H1 (cell line): Measurements from ENCODE around the gene NEDD4. TPM values are rescaled to one million over a fixed set of nuclear protein-coding genes. Genes with fewer than 3 reads are reported as not detected.

ENCODE experiments used
- CTCF ChIA-PET: fragments of 300-600 bp; sonication (Branson Sonifier 250); formaldehyde crosslinking; loops from one replicate; lab custom pipeline; 2021; ENCODE audit not compliant: partially characterized antibody; lab: Charles Lee
- POLR2A ChIA-PET: fragments of 300-600 bp; sonication (Branson Sonifier 250); formaldehyde crosslinking; loops from one replicate; lab custom pipeline; 2021; ENCODE audit warnings: inconsistent platforms; ENCODE audit not compliant: partially characterized antibody; lab: Charles Lee
- DNase-seq, 2 experiments: peaks; one replicate each; pipeline versions ENCODE4 v3.0.0 to v3.0.0-alpha.2; 2010 to 2022; ENCODE audit warnings: low spot score in 2 of 2, low read depth in 1 of 2, mixed read lengths in 1 of 2
- FAIRE-seq: peaks from 2 replicates; lab custom pipeline; 2011; peaks lifted over from hg19 to GRCh38; lab: Jason Lieb, UNC
- H2AFZ ChIP-seq: 2 replicates; pipeline ENCODE4 v1.8.1; 2012; ENCODE audit warnings: low read length, inconsistent platforms
- H2AK5ac ChIP-seq: 2 replicates; pipeline ENCODE4 v1.6.1; 2013; ENCODE audit warnings: low read depth, low read length
- H2BK120ac ChIP-seq: replicated peaks from 2 replicates; pipeline ENCODE3; 2013; ENCODE audit warnings: low read depth, low read length, inconsistent platforms
- H2BK12ac ChIP-seq: 2 replicates; pipeline ENCODE4 v1.6.1; 2013; ENCODE audit warnings: low read depth, low read length
- H2BK15ac ChIP-seq: 2 replicates; pipeline ENCODE4 v1.6.1; 2013; ENCODE audit warnings: low read length
- H2BK20ac ChIP-seq: 2 replicates; pipeline ENCODE4 v1.6.1; 2013; ENCODE audit warnings: low read length
- H2BK5ac ChIP-seq: 2 replicates; pipeline ENCODE4 v1.6.1; 2013; ENCODE audit warnings: low read depth, low read length
- H3K14ac ChIP-seq: 2 replicates; pipeline ENCODE4 v1.6.1; 2013; ENCODE audit warnings: inconsistent platforms; ENCODE audit not compliant: insufficient read length
- H3K18ac ChIP-seq: 2 replicates; pipeline ENCODE4 v1.6.1; 2013; ENCODE audit warnings: low read length; ENCODE audit errors: extremely low read depth
- H3K23ac ChIP-seq: 2 replicates; pipeline ENCODE4 v1.6.1; 2013; ENCODE audit warnings: inconsistent platforms; ENCODE audit not compliant: insufficient read length
- H3K23me2 ChIP-seq: 2 replicates; pipeline ENCODE4 v1.6.1; 2013; ENCODE audit warnings: low read depth, low read length
- H3K27ac ChIP-seq: 2 replicates; pipeline ENCODE4 v1.6.1; 2011; ENCODE audit warnings: low read depth, low read length, inconsistent platforms
- H3K27me3 ChIP-seq, 4 experiments: replicated peaks in 1 of 4; 1 replicate in 1 of 4; 2 replicates in 3 of 4; pipeline versions ENCODE4 v1.6.1 to v1.8.1; 2011 to 2013; ENCODE audit warnings: low read length in 3 of 4, mild to moderate bottlenecking in 3 of 4, inconsistent platforms in 2 of 4, mixed read lengths in 2 of 4, moderate library complexity in 1 of 4; ENCODE audit not compliant: control insufficient read depth in 3 of 4, insufficient read depth in 3 of 4; ENCODE audit errors: extremely low read depth in 1 of 4
- H3K36me3 ChIP-seq, 4 experiments: 2 replicates each; pipeline versions ENCODE4 v1.6.1 to v1.8.1; 2011 to 2013; ENCODE audit warnings: mild to moderate bottlenecking in 4 of 4, low read length in 3 of 4, moderate library complexity in 2 of 4, control low read depth in 1 of 4, inconsistent platforms in 1 of 4; ENCODE audit not compliant: insufficient read depth in 4 of 4, control insufficient read depth in 2 of 4
- H3K4ac ChIP-seq: replicated peaks from 2 replicates; pipeline ENCODE3; 2013; ENCODE audit warnings: low read length, low read depth, mixed read lengths, inconsistent platforms; ENCODE audit not compliant: insufficient read length
- H3K4me1 ChIP-seq, 4 experiments: replicated peaks in 1 of 4; 1 replicate in 1 of 4; 2 replicates in 3 of 4; pipeline versions ENCODE4 v1.6.1 to v1.8.1; 2011 to 2013; ENCODE audit warnings: low read length in 3 of 4, inconsistent platforms in 2 of 4, mixed read lengths in 1 of 4; ENCODE audit not compliant: insufficient read depth in 4 of 4, control insufficient read depth in 3 of 4
- H3K4me2 ChIP-seq, 2 experiments: 2 replicates each; pipeline versions ENCODE4 v1.6.1 to v1.8.1; 2011 to 2013; ENCODE audit warnings: low read depth in 2 of 2, low read length in 2 of 2, control low read depth in 1 of 2, inconsistent platforms in 1 of 2, mild to moderate bottlenecking in 1 of 2; ENCODE audit not compliant: insufficient read depth in 1 of 2
- H3K4me3 ChIP-seq, 4 experiments: fragments of 200-600, 300-600 bp in 1 of 4; sonication (generic), shearing (Covaris generic), sonication (Bioruptor Twin) in 1 of 4; 2 replicates each; pipeline versions ENCODE4 v1.5.1 to v1.8.1; 2011 to 2016; ENCODE audit warnings: low read length in 4 of 4, low read depth in 3 of 4, control low read depth in 2 of 4, inconsistent platforms in 2 of 4, mild to moderate bottlenecking in 2 of 4, mixed read lengths in 1 of 4, moderate library complexity in 1 of 4; ENCODE audit not compliant: insufficient read depth in 2 of 4; ENCODE audit errors: extremely low read depth in 1 of 4
- H3K56ac ChIP-seq: replicated peaks from 2 replicates; pipeline ENCODE3; 2013; ENCODE audit warnings: low read depth, mild to moderate bottlenecking, mixed read lengths, low read length, inconsistent platforms; ENCODE audit not compliant: insufficient read length
- H3K79me1 ChIP-seq: 2 replicates; pipeline ENCODE4 v1.6.1; 2013; ENCODE audit warnings: low read depth, low read length, control low read depth
- H3K79me2 ChIP-seq, 2 experiments: 2 replicates each; pipeline versions ENCODE4 v1.6.1 to v1.8.1; 2012 to 2013; ENCODE audit warnings: low read length in 2 of 2, mild to moderate bottlenecking in 2 of 2, inconsistent platforms in 1 of 2; ENCODE audit not compliant: insufficient read depth in 2 of 2, control insufficient read depth in 1 of 2
- H3K9ac ChIP-seq, 4 experiments: replicated peaks in 1 of 4; 1 replicate in 1 of 4; 2 replicates in 3 of 4; pipeline versions ENCODE4 v1.6.1 to v1.8.1; 2011 to 2013; ENCODE audit warnings: low read depth in 3 of 4, low read length in 3 of 4, control low read depth in 2 of 4, mild to moderate bottlenecking in 2 of 4, moderate library complexity in 2 of 4, inconsistent platforms in 1 of 4; ENCODE audit errors: extremely low read depth in 1 of 4
- H3K9me3 ChIP-seq, 2 experiments: 2 replicates each; pipeline versions ENCODE4 v1.6.1 to v1.8.1; 2012 to 2013; ENCODE audit warnings: mild to moderate bottlenecking in 2 of 2, moderate library complexity in 2 of 2, control low read depth in 1 of 2, inconsistent platforms in 1 of 2, low read depth in 1 of 2, low read length in 1 of 2, mixed read lengths in 1 of 2; ENCODE audit not compliant: insufficient read depth in 2 of 2
- H4K20me1 ChIP-seq, 2 experiments: replicated peaks in 1 of 2; 2 replicates each; pipeline versions ENCODE3 to v1.8.1; 2011 to 2013; ENCODE audit warnings: inconsistent platforms in 2 of 2, low read length in 2 of 2, mild to moderate bottlenecking in 1 of 2; ENCODE audit not compliant: insufficient read depth in 2 of 2, control insufficient read depth in 1 of 2
- H4K5ac ChIP-seq: 2 replicates; pipeline ENCODE4 v1.6.1; 2013; ENCODE audit warnings: low read length, low read depth, mixed read lengths, inconsistent platforms; ENCODE audit not compliant: insufficient read length
- H4K8ac ChIP-seq: 2 replicates; pipeline ENCODE4 v1.8.0; 2013; ENCODE audit warnings: mild to moderate bottlenecking, moderate library complexity, low read length, inconsistent platforms; ENCODE audit not compliant: insufficient read depth; ENCODE audit errors: extremely low read depth
- H4K91ac ChIP-seq: replicated peaks from 2 replicates; pipeline ENCODE3; 2013; ENCODE audit warnings: low read length, mixed read lengths, inconsistent platforms; ENCODE audit not compliant: insufficient read length
- JUN ChIP-seq: IDR thresholded peaks from 2 replicates; pipeline ENCODE4 v1.6.1; 2011; ENCODE audit warnings: low read depth, mild to moderate bottlenecking, improper control_type of control experiment, low read length
- JUND ChIP-seq: IDR thresholded peaks from 2 replicates; pipeline ENCODE4 v1.6.1; 2011; ENCODE audit warnings: mild to moderate bottlenecking, improper control_type of control experiment, low read length
- NANOG ChIP-seq: IDR thresholded peaks from 2 replicates; pipeline ENCODE4 v1.6.1; 2011; ENCODE audit warnings: low read length, low read depth, mild to moderate bottlenecking, inconsistent platforms; ENCODE audit not compliant: insufficient read depth, poor library complexity, severe bottlenecking
- POU5F1 ChIP-seq: IDR thresholded peaks from 2 replicates; pipeline ENCODE4 v1.6.1; 2011; ENCODE audit warnings: low read depth, mild to moderate bottlenecking, low read length, moderate library complexity
- SP4 ChIP-seq: IDR thresholded peaks from 2 replicates; pipeline ENCODE4 v1.6.1; 2012; ENCODE audit warnings: low read length, inconsistent platforms
- ZNF274 ChIP-seq: IDR thresholded peaks from 2 replicates; pipeline ENCODE4 v1.7.0; 2012; ENCODE audit warnings: low read length, borderline replicate concordance; ENCODE audit errors: extremely low read depth
- WGBS, 2 experiments: shearing (Covaris generic) in 1 of 2; methylation state at CpG; one replicate each; pipeline versions ENCODE4 v1.1.6 to v1.1.7; 2013 to 2015; ENCODE audit warnings: low lambda C conversion rate in 2 of 2, mixed read lengths in 2 of 2, inconsistent platforms in 1 of 2, low coverage in 1 of 2, missing lambda C conversion rate in 1 of 2; ENCODE audit not compliant: insufficient replicate concordance in 2 of 2, insufficient coverage in 1 of 2, insufficient read length in 1 of 2; ENCODE audit errors: extremely low coverage in 1 of 2, missing lambda C conversion rate in 1 of 2; 5-methylcytosine and 5-hydroxymethylcytosine counted together
- polyA plus RNA-seq, 7 experiments: library from polyadenylated mRNA; depleted of rRNA in 3 of 7; stranded (reverse) in 5 of 7; unstranded in 2 of 7; fragments of >200 nt in 5 of 7; fragments of 200-250 nt in 2 of 7; gene quantifications; 1 replicate in 5 of 7; 2 replicates in 1 of 7; 4 replicates in 1 of 7; pipeline versions ENCODE4 v1.2.1 to v1.2.3, GENCODE V29; 2011 to 2013; ENCODE audit warnings: missing spikeins in 2 of 7, mixed read lengths in 2 of 7
- total RNA-seq: library from RNA; stranded (reverse); fragmentation: NEBNext Ultra II Directional; extraction: Animal tissue kit (Norgen Biotek cat#: 25700); gene quantifications from 2 replicates; pipeline ENCODE4 v1.2.1, GENCODE V29; 2021

The NEDD4 gene
- total and polyA plus RNA-seq, 2 of the 8 experiments (the other 6 are each of a cell fraction or from before 2014, with no cell fraction given), result 0.95 to 3.9 TPM

- H2BK15ac ChIP-seq, result no peak overlapping the region
- H2BK12ac ChIP-seq, result no peak overlapping the region
- DNase-seq (no peak), FAIRE-seq (no peak)
- no peak overlapping the region for H4K5ac ChIP-seq
- H3K27ac ChIP-seq, result no peak overlapping the region
- H3K9ac ChIP-seq, result no peak overlapping the region
- H2AK5ac ChIP-seq, result no peak overlapping the region
- no peak overlapping the region for H2BK5ac ChIP-seq
- H4K91ac ChIP-seq, result no peak overlapping the region
- WGBS, 2 experiments, result 97% methylated on average over 3 of the region's 3 CpGs; no CpG with 5 or more reads in 1 of the 2 experiments
- no peak overlapping the region for H3K23ac ChIP-seq
- H3K36me3 ChIP-seq, result no peaks in the 10 kb centered on the region
- H4K8ac ChIP-seq, result no peak overlapping the region
- no peak overlapping the region for H3K56ac ChIP-seq
- no peak overlapping the region for H3K4me2 ChIP-seq
- H2BK20ac ChIP-seq, result no peak overlapping the region
- H4K20me1 ChIP-seq, result no peaks in the 10 kb centered on the region
- H3K79me2 ChIP-seq, result no peaks in the 10 kb centered on the region
- no peaks in the 10 kb centered on the region for H3K27me3 ChIP-seq
- no peaks in the 10 kb centered on the region for H3K9me3 ChIP-seq
- POLR2A ChIA-PET, result no interaction called here
- H2AFZ ChIP-seq, result no peak overlapping the region
- H3K14ac ChIP-seq, result no peak overlapping the region
- no peak overlapping the region for H2BK120ac ChIP-seq
- TF ChIP-seq SP4 (no peak), JUND (no peak), NANOG (no peak), POU5F1 (no peak), JUN (no peak), ZNF274 (no peak)
- H3K4me1 ChIP-seq, result peaks cover 0 to 3% (median 2%) of the 10 kb centered on the region in 4 experiments; a peak in 4 of 7 replicates
- H3K18ac ChIP-seq, result no peak overlapping the region
- H3K4ac ChIP-seq, result no peak overlapping the region
- no peak overlapping the region for H3K4me3 ChIP-seq
- CTCF ChIA-PET, result no interaction called here
- no peaks in the 10 kb centered on the region for H3K23me2 ChIP-seq
- H3K79me1 ChIP-seq, result no peaks in the 10 kb centered on the region
Observed at GRCh38 chr15:56038015-56038414, 44.6 kb upstream of the NEDD4 start.
